ENCODE data around the gene KYNU. TPM values are rescaled to one million over a fixed set of nuclear protein-coding genes. Genes with fewer than 3 reads are reported as not detected.
"Not testable (repeated sequence)": the region's sequence is repeated elsewhere in the genome, so short reads cannot be mapped to it uniquely, and the experiment has no call there.

Gene KYNU
- polyA plus RNA-seq, 10 donors = 0.52 to 1.2 (median 0.81) TPM

DNA sequence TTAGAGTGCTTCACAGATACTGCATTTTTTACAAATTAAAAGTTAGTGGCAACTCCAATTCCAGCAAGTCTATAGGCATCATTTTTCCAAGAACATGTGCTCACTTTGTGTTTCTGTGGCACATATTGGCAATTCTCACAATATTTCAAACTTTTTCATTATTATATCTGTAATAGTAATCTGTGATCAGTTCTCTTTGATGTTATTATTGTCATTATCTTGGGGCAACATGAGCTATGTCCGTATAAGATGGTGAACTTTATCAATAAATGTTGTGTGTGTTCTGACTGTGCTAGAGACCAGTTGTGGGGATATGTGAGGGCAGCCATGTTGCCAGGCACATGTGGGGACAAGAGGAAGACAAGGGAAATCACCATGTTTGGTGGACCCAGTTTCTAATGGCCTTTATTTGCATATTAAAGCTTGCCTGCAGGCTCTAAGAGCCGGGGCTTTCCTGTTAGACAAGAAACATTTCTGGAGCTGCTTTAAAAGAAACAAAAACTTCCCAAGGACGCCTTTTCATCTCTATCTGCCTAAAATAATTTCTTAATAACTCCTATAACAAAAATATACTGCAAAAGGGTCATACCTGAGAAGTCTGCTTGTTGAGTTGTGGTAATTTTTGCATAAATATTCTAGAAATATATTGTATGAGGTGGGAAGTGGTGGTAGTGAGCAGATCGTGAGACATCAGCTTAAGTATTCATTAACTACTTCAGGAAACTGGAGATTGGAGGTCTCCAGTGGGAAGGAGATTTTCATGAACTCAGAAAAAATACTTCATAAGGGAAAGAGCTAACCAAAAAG, 37.2 kb downstream of the KYNU start:
- no peak for DNase-seq

DNA sequence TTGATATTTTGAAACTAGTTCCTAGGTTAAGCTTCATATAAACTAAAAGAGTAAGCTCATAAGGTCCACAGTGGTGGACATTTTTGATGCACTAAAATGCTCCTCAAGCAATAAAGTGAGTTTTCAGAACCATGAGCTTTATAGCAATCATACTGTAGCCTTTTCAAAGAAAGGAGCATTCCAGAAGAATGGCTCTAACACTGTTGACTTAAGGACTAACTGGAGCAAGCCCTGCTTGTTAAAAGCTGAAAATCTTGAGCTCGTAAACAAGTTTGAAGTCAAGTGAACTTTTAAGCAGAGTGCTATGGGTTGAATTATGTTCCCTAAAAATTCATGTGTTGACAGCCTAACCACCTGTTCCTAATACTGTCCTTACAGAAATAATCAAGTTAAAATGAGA, 38.0 kb downstream of the KYNU start:
- no peak for DNase-seq

DNA sequence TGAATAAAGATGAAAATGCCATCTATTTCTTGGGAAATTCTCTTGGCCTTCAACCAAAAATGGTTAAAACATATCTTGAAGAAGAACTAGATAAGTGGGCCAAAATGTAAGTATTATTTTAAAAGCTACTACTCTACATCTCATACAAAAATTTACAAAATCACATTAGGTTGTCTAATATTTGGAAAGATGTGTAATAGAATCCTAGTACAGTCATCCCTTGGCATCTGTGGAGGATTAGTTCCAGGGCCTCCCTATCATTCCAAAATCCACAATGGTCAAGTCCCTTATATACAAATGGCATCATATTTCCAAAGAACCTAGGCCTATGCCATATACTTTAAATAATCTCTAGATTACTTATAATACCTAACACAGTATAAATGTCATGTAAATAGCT, 41.2 kb downstream of the KYNU start:
- DNase-seq = no peak

DNA sequence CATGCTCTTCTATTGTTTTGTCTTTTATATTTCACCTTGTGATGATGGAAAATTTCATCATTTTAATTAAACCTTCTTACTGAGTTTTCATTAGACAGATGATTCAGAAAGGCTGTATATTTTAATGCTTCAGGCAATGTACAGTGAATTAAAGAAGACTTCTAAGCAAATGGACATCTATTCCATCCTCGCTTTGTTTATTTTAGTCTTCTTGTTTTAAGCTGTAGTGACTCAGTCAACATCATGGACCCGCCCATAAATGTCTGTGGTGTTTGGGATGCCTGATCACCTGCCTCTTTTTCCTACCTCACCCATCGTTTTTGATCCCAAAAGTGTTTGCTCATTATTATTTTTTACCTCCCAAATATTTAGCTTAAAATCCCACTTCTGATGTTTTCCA, 43.1 kb downstream of the KYNU start:
- DNase-seq = no peak

DNA sequence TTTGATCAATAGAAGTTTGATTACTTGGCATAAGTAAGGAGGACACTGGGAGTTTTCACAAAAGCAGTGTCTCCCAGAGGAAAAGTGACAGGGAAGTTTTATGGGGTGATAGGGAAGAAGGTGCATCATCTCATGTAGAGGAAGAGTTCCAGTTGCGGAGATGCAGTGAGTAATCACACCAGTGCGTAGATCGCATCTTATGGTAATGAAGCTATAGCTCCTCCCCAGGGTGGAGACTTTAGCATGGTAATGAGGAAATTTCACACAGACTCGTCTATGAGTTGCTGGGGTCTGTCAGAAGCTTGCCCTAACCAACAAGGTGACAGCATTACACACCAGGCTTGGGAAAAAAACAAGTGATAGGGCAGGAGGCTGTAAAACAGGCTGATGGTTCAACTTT, 49.0 kb downstream of the KYNU start:
- DNase-seq = no peak

DNA sequence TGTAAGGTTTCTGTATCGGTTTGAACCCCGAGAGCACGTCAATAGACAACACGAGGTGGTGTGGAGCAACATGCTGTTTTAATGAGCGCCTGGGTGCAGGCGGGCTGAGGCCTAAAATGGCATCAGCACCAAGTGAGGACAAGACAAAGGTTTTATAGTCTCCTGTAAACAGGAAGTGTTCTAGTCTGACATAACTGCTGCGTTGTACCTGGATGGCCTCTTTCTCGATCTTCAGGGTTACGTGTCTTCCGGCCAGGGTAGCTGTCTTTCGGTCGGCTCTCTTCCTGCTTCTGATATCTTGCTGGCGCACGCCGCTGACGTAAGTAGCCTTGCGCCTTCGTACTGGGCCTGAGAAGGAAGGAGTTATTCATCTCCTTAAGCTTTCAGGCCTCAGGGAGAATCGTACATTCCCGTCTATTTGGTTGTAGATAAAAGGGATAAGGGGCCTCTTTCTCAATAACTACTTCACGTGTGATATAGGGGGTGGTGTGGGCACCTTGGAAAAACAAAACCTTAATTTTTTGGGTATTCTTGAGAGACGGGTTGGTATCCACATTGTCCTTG, 53.5 kb downstream of the KYNU start:
- no peak for DNase-seq

DNA sequence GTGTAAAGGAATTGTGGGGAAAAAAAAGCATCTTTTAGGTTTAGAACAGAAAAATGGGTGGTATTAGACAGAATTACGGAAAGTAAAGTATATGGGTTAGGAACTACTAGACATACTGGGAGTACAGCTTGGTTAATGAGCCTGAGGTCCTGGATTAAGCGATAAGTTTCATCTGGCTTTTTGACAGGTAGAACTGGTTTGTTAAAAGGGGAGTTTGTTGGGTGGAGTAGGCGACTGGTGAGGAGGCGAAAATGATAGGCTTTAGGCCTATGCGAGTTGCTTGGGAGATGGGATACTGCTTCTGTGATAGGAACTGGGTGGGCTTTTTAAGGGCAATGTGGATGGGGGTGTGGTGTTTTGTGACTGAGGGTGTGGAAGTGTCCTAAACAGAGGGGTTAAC, 56.5 kb downstream of the KYNU start:
- no peak for DNase-seq

DNA sequence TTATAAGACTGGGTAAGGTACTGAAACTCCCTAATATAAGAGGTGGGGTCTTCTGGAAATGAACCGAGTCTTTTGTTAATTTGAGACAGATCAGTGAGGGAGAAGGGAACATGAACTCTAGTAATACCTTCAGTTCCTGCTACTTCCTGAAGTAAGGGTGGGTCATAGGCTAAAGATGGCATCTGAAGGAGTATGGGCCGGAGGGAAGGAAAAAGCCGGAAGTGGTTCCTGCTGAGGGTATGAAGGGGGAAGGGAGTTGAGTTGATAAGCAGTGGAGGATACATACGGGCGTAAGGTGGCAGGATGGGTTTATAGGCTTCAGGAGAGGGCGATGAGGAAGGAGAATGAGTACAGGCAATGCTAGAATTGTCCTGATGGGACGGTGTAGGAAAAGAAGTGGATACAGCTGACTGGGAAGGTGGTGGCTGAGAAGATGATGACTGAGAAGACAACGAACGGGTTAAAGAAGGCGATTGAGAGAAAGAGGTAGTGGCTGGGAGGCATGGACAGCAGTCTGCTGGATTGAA, 58.2 kb downstream of the KYNU start:
- no peak for DNase-seq

DNA sequence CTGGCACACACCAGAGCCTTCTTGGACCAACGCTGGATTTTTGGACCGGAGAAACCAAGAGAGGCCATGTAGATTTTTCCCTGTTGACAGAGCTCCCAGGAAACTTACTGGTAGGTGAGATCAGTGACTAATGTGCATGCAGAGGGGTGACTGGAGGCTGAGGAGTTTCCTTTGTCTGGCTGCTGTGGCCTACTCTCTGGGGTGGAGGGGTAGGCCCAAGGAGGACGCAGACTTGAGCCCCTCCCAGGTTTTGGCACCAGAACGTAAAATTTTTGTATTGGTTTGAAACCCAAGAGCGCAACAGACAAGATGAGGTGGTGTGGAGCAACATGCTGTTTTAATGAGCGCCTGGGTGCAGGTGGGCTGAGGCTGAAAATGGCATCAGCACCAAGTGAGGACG, 59.2 kb downstream of the KYNU start:
- no peak for DNase-seq

DNA sequence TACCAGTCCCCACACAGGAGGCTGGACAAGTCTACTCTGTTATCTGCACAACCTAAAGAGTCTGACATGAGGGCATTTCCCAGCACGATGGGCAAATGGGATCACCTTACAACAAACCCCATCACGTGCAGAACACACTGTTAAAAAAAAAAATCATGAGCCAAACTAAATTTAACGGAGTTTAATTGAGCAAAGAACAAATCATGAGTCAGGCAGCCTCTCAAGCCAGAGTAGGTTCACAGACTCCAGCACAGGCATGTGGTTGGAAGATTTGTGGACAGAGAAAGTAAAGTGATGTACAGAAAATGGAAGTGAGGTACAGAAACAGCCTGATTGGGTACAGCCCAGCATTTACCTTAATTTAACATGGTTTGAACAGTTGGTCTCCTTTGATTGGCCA, 59.9 kb downstream of the KYNU start:
- no peak for DNase-seq

DNA sequence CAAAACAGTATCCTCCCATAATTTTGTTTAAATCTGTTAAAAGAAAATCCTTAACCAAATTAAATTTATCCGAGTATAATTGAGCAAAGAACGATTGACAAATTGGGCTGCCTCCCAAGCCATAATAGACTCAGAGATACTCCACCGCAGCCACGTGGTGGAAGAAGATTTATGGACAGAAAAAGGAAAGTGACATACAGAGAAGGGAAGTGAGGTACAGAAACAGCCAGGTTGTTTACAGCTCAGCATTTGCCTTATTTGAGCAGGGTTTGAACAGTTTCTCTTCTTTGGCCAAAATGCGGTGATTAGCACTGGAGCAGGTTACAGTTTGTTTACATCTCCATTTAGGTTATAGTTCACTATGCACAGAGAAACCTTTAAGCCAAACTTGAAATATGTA, 60.8 kb downstream of the KYNU start:
- no peak for DNase-seq

DNA sequence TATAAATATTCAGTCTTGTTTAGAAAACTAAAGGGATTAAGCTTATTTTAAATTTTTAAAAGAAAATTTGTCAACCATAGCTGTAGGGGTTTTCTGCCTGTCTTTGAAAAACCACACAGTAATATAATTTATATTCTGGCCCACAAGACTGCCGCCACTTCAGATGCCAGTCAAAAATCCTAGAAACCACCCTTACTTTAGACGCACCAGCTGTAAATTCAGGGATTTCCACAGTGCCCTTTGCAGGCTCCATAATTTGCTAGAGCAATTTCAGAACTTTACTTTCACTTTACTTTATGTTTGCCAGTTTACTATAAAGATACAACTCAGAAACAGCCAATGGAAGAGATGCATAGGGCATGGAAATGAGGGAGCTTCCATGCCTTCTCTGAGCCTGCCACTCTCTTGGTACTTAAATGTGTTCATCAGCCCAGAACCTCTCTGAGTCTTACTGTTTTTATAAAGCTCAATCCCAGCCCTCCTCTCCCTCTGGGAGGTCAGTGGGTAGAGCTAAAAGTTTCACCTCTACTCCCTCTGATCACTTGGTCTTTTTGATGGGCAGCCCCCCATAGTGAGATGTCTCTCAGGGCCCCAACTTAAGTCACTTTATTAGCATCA, 63.3 kb downstream of the KYNU start:
- DNase-seq = no peak

DNA sequence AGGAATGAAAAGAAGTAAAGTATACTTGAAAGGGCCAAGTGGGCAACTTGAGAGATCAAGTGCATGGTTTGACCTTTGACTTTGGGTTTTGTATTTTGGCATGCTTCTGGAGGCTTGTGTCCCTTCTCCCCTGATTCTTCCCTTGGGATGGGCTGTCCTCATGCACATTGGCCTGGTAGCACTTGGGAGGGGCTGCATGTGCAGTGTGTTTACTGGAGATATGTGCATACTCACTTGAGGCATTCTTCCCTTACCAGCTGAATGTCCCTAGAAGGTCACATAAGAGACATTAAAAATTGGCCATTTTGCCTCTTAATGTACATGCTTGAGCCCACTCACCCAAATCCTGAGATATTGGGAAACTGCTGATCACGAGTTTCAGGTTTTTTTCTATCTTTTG, 65.2 kb downstream of the KYNU start:
- DNase-seq = no peak

DNA sequence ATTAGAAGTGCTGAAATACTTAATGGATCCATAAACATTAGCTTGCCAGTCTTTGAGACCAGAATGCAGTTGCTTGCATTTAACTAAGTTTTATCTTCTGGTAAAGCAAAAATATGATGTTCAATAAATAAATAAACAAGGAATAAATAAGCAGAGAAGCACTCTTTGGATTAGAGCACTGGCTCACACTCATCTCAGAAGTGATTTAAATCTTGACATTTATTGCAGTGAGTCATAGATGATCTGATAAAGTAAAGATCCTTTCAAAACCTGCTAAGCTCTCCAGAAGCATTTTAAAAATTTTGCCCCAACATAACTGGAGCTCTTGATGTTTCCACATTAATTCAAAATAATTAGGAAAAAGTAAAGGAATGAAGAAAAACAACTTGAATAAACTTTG, 66.8 kb downstream of the KYNU start:
- no peak for DNase-seq

DNA sequence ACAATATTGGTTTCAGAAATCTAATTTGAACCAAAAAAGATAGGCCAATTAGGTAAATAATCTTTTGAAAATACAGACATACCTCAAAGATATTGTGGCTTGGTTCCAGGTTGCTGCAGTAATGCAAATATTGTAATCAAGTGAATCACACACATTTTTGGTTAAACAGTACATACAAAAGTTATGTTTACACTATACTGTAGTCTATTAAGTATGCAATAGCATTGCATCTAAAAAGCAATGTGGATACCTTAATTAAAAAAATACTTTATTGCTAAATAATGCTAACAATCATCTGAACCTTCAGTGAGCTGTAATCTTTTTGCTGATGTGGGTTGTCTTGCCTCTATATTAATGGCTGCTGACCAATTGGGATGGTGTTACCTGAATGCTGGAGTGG, 67.3 kb downstream of the KYNU start:
- DNase-seq = no peak

DNA sequence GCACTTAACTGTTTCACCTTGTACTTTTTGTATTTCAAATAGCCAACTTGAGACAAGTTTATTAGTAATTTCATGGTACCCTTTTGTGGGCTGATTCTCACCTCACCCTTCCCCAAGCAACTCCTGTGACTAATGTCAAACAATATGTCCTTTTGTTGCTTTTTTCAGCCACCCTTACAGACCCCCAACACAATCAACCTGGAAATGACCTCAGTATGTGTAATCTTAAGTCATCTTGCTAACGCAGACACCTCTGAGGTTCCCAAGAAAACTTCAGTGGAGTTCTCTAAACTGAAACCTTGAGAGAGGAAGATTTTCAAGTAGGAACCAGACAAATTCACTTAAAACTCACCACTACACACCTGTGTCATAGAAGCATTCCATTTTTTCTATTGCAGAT, 69.5 kb downstream of the KYNU start:
- DNase-seq = no peak

DNA sequence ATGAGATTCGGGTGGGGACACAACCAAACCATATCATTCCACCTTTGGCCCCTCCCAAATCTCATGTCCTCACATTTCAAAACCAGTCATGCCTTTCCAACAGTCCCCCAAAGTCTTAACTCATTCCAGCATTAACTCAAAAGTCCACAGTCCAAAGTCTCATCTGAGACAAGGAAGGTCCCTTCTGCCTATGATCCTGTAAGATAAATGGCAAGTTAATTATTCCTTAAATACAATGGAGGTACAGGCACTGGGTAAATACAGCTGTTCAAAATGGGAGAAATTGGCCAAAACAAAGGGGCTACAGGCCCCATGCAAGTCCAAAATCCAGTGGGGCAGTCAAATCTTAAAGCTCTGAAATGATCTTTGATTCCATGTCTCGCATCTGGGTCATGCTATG, 71.3 kb downstream of the KYNU start:
- DNase-seq = not testable (repeated sequence)

DNA sequence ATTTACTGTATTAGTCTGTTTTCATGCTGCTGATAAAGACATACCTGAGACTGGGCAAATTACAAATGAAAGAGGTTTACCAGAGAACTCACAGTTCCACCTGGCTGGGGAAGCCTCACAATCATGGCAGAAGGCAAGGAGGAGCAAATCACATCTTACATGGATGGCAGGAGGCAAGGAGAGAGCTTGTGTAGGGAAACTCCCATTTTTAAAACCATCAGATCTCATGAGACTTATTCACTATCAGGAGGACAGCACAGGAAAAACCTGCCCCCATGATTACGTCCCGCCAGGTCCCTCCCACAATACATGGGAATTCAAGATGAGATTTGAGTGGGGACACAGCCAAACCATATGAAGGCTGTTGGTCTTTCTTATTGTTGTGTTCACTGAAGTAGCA, 72.9 kb downstream of the KYNU start:
- DNase-seq = not testable (repeated sequence)

DNA sequence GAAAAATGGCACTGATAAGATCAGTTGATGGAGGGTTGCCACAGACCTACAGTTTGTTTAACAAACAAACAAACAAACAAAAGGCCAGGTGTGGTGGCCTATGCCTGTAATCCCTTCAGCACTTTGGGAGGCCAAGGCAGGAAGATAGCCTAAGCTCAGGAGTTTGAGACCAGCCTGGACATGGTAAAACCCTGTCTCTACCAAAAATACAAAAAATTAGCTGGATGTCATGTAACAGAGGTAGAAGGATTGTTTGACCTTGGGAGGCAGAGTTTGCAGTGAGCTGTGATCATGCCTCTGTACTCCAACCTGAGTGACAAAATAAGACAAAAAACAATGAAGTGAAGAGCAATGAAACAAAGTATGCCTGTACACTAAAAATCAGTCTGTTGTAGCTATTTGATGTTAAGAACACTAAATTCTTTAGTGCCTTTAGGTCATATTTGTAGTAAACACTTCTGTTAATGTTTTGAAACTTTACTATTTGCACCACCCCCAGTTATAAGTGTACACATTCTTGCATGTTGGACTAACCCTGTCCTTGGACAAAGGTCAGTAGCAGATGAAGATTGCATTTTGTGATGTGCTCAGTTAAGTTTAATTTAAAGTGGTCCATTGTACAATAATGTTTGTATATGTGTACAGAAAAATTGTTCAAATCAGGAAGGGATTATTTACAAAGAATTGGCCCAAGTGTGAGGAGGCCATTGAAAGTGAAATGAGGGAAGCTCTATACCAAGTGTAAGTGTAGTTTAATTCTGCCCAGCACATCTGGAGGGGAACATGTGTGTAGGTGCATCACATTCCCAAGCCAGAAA, 73.9 kb downstream of the KYNU start:
- no peak for DNase-seq

DNA sequence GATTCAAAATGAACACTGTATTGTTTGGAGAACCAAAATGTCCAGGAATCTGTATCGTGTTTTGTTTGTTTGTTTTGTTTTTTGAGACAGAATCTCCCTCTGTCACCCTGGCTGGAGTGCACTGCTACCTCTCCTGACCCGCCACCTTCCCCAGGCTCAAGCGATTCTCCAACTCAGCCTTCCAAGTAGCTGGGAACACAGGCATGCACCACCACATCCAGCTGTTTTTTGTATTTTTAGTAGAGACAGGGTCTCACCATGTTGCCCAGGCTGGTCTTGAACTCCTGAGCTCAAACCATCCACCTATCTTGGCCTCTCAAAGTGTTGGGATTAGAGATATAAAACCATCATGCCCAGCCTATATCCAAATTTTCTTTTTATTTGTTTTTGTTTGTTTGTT, 74.6 kb downstream of the KYNU start:
- DNase-seq = no peak

DNA sequence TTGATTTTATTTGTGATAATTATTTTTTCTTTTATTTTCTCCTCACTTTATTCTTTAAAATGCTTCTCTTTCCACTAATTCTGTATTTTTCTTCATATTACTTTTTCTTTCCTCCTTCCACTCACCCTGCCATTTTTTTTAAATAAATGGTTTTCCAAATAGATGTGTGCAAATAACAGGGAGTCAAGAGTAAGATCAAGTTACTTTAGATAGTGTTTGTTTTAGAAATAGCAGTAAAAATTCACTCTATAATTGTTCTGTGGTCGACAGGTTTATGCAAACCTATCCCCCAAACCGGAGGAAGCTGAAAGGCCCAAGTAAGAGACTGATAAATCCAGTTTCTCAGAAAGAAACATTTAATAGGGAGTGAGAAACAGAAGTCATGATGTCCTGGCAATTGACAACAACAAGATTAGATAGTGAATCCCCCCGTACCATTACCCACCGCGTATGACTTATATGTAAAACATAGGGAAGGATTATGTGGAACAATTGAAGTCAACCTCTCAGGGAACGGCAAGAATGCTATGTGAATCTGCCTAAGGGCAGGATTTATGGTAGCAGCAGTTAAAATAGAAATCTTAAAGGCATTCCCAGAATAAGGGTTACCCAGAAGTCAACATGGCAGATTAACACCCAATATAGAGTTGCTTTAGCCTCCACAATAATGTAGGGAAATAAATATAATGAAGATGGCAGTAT, 75.5 kb downstream of the KYNU start:
- DNase-seq = no peak

DNA sequence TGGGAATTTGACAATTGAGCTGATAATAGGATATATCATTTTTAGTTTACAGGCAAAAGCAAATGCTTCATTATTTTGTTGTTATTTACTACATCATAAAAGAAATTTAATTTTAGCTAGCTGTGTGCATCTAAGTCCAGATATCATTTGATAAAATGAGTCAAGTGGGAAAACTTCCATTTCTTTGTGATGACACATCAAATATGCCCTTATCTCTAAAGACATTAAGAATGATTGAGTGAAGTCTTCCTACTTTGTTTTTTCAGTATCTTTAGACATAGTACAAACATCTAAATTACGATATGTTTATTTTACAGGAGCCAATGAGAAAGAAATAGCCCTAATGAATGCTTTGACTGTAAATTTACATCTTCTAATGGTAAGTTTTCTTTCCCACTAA, 77.0 kb downstream of the KYNU start:
- DNase-seq = no peak
